Sigmoid colon (tissue), 7 donors: ENCODE data around the gene TPSB2. TPM values are rescaled to one million over a fixed set of nuclear protein-coding genes. Genes with fewer than 3 reads are reported as not detected.

ENCODE experiments used
- DNase-seq: peaks from one replicate; pipeline ENCODE4 v3.0.0-alpha.2; 2019
- H3K27ac ChIP-seq, 4 donors: fragments of 200-600 bp; sonication (generic); one replicate each; pipeline ENCODE4 v1.5.1; 2016 to 2019; ENCODE audit warnings: mild to moderate bottlenecking in 1 of 4
- H3K27me3 ChIP-seq, 3 donors: fragments of 200-600 bp; sonication (generic); one replicate each; pipeline ENCODE4 v1.5.1; 2019; ENCODE audit warnings: mild to moderate bottlenecking in 1 of 3
- H3K36me3 ChIP-seq, 4 donors: fragments of 200-600 bp; sonication (generic); one replicate each; pipeline ENCODE4 v1.5.1; 2016 to 2019
- H3K4me1 ChIP-seq, 4 donors: fragments of 200-600 bp; sonication (generic); one replicate each; pipeline ENCODE4 v1.5.1; 2017 to 2019
- H3K4me3 ChIP-seq, 4 donors: fragments of 200-600 bp; sonication (generic); one replicate each; pipeline ENCODE4 v1.5.1; 2017 to 2019; ENCODE audit warnings: mild to moderate bottlenecking in 2 of 4, moderate library complexity in 1 of 4
- H3K9me3 ChIP-seq, 4 donors: fragments of 200-600 bp in 3 of 4; sonication (generic) in 3 of 4; one replicate each; pipeline versions ENCODE4 v1.5.1 to v1.6.1; 2013 to 2019
- EP300 ChIP-seq, 4 donors: sonication (generic); formaldehyde crosslinking; IDR thresholded peaks; one replicate each; pipeline ENCODE4 v1.6.1; 2017; ENCODE audit warnings: antibody characterized with exemption in 4 of 4
- POLR2A ChIP-seq, 2 donors: fragments of 450-650 bp; IDR thresholded peaks; one replicate each; pipeline ENCODE4 v1.6.1; 2016; ENCODE audit warnings: antibody characterized with exemption in 2 of 2, mild to moderate bottlenecking in 2 of 2, moderate library complexity in 2 of 2
- POLR2AphosphoS5 ChIP-seq, 4 donors: sonication (generic); formaldehyde crosslinking; IDR thresholded peaks; one replicate each; pipeline ENCODE4 v1.6.1; 2017; ENCODE audit warnings: antibody characterized with exemption in 4 of 4
- WGBS, 2 donors: extraction: QIAGEN DNeasy Blood & Tissue Kit; methylation state at CpG; one replicate each; pipeline ENCODE4 v1.1.7; 2013; 5-methylcytosine and 5-hydroxymethylcytosine counted together
- intact Hi-C: fragments of 100-400 bp; cut with DNase I; formaldehyde crosslinking; loops from one replicate; pipeline ENCODE4 v1.15.1; 2023
- polyA plus RNA-seq, 3 donors: library from polyadenylated mRNA; stranded (reverse); fragments of 200-250 nt; gene quantifications; one replicate each; pipeline ENCODE4 v1.2.3, GENCODE V29; 2013
- total RNA-seq, 4 donors: library from RNA; depleted of rRNA; stranded (reverse); fragments of >200 nt; gene quantifications; one replicate each; pipeline ENCODE4 v1.1.0, GENCODE V29; 2016
- TF ChIP-seq, protein P1 (sequence below), 4 experiments: fragments of 450-650 bp in 3 of 4; fragments of 200-600 bp in 1 of 4; IDR thresholded peaks; one replicate each; pipeline ENCODE4 v1.5.1; 2016 to 2019; ENCODE audit warnings: antibody characterized with exemption in 4 of 4, mild to moderate bottlenecking in 3 of 4, moderate library complexity in 2 of 4
- donor health status: healthy with polysubstance abuse.
- donor health status: Bipolar disorder and iron deficiency.
- donor health status: healthy.

TPSB2 gene
- total and polyA plus RNA-seq, 7 donors = 7.9 to 182 (median 13.3) TPM

DNA sequence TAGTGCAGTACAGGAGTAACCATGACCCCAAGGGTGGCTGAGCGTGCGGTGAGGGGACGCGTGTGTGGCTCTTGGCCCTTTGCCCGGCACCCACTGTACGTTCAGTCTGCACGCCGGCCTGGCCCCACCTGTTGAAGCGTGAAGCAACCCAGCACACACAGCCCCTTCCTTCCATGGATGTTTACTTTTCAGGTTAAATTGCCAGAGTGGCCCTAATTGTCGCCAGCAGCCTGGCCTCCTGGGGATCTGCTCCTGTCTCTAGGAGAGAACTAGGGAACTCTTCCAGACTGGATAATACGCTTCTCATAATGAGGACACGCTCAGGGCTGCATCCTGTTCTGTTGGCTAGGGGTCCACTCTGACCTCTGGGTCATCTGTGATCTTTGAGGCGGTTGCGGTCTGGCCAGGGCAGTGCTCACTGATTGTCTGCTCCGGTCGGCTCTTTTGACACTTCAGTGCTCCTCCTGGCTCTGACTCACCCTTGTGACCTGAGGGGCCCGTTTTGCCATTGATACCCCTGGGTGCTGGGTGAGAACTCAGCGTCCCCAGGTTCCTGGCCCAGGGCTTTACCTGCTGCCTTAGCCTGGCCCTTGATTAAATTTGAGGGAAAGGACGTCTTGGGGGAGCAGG lies 32.6 kb downstream of the TPSB2 start:
- H3K4me3 ChIP-seq = no peak overlapping the region
- WGBS, 2 donors = 42 to 67% methylated on average over 19 of the region's 19 CpGs
- H3K36me3 ChIP-seq = peaks cover 11 to 48% (median 31%) of the 10 kb centered on the region in 4 donors
- peaks cover 0 to 31% (median 26%) of the 10 kb centered on the region in 4 donors for H3K4me1 ChIP-seq
- H3K27ac ChIP-seq = peak overlapping the region in 3 of 4 donors; percentile 57 to 90 (median 83)
- no peaks in the 10 kb centered on the region for H3K9me3 ChIP-seq
- intact Hi-C loops = no loop called here
- H3K27me3 ChIP-seq = no peaks in the 10 kb centered on the region
- no peak for DNase-seq
- TF ChIP-seq, protein P1, sequence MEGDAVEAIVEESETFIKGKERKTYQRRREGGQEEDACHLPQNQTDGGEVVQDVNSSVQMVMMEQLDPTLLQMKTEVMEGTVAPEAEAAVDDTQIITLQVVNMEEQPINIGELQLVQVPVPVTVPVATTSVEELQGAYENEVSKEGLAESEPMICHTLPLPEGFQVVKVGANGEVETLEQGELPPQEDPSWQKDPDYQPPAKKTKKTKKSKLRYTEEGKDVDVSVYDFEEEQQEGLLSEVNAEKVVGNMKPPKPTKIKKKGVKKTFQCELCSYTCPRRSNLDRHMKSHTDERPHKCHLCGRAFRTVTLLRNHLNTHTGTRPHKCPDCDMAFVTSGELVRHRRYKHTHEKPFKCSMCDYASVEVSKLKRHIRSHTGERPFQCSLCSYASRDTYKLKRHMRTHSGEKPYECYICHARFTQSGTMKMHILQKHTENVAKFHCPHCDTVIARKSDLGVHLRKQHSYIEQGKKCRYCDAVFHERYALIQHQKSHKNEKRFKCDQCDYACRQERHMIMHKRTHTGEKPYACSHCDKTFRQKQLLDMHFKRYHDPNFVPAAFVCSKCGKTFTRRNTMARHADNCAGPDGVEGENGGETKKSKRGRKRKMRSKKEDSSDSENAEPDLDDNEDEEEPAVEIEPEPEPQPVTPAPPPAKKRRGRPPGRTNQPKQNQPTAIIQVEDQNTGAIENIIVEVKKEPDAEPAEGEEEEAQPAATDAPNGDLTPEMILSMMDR (IDR thresholded peaks at IDR 0.05) = no peak
- TF ChIP-seq POLR2A (IDR thresholded peaks at IDR 0.05) = no peak
- no peak for TF ChIP-seq EP300 (IDR thresholded peaks at IDR 0.05)
- no peak for TF ChIP-seq POLR2AphosphoS5 (IDR thresholded peaks at IDR 0.05)

DNA sequence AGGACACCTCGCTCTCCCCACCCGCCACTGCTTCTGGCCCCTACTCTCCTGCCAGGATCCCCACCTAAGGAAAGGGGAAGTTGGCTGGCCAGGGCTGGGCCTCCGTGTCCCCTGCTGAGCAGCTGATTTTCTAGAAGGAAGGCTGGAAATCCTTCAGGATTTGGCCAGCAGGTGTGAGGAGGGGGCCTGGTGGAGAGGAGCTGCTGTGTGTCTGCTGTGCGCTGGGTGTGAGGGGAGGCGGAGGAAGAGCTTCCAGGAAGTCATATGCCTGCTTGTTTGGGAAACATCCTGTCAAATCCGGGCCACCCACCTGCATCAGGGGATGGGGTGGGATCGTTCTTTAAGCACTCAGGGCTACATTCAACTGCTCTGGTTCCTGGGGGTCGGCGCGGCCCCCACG lies 33.5 kb downstream of the TPSB2 start:
- DNase-seq = no peak
- WGBS, 2 donors = 62% methylated on average over 11 of the region's 11 CpGs
- no peaks in the 10 kb centered on the region for H3K27me3 ChIP-seq
- TF ChIP-seq POLR2A (IDR thresholded peaks at IDR 0.05) (no peak), EP300 (IDR thresholded peaks at IDR 0.05) (no peak), POLR2AphosphoS5 (IDR thresholded peaks at IDR 0.05) (no peak)
- TF ChIP-seq, protein P1 (IDR thresholded peaks at IDR 0.05) = no peak
- peak overlapping the region in 3 of 4 donors; percentile 57 to 90 (median 83) for H3K27ac ChIP-seq
- H3K4me3 ChIP-seq = no peak overlapping the region
- peaks cover 2 to 39% (median 23%) of the 10 kb centered on the region in 4 donors for H3K36me3 ChIP-seq
- H3K4me1 ChIP-seq = peaks cover 0 to 40% (median 34%) of the 10 kb centered on the region in 4 donors
- intact Hi-C loops = no loop called here
- H3K9me3 ChIP-seq = no peaks in the 10 kb centered on the region

DNA sequence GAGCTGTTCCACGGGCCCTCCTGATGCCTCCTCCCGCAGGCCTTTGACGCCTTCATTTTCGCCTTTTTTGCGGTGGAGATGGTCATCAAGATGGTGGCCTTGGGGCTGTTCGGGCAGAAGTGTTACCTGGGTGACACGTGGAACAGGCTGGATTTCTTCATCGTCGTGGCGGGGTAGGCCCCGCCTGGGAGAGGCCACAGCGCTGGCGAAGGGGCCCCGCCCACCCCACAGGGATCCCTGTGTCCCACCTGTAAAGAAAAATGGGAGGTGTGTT lies 34.7 kb downstream of the TPSB2 start:
- intact Hi-C loops = loop anchor here (2.0 kb wide), 1 partner anchor 45 kb away; no protein-coding TSS in a partner anchor
- H3K4me1 ChIP-seq = peaks cover 0 to 46% (median 43%) of the 10 kb centered on the region in 4 donors
- H3K4me3 ChIP-seq = no peak overlapping the region
- no peaks in the 10 kb centered on the region for H3K27me3 ChIP-seq
- H3K36me3 ChIP-seq = peaks cover 0 to 28% (median 11%) of the 10 kb centered on the region in 4 donors
- H3K9me3 ChIP-seq = no peaks in the 10 kb centered on the region
- peak overlapping the region in 3 of 4 donors; percentile 83 to 90 (median 87) for H3K27ac ChIP-seq
- WGBS, 2 donors = 69 to 73% methylated on average over 14 of the region's 14 CpGs
- no peak for DNase-seq
- TF ChIP-seq POLR2AphosphoS5 (IDR thresholded peaks at IDR 0.05) (no peak), POLR2A (IDR thresholded peaks at IDR 0.05) (no peak), EP300 (IDR thresholded peaks at IDR 0.05) (no peak)
- TF ChIP-seq, protein P1 (IDR thresholded peaks at IDR 0.05) = no peak

DNA sequence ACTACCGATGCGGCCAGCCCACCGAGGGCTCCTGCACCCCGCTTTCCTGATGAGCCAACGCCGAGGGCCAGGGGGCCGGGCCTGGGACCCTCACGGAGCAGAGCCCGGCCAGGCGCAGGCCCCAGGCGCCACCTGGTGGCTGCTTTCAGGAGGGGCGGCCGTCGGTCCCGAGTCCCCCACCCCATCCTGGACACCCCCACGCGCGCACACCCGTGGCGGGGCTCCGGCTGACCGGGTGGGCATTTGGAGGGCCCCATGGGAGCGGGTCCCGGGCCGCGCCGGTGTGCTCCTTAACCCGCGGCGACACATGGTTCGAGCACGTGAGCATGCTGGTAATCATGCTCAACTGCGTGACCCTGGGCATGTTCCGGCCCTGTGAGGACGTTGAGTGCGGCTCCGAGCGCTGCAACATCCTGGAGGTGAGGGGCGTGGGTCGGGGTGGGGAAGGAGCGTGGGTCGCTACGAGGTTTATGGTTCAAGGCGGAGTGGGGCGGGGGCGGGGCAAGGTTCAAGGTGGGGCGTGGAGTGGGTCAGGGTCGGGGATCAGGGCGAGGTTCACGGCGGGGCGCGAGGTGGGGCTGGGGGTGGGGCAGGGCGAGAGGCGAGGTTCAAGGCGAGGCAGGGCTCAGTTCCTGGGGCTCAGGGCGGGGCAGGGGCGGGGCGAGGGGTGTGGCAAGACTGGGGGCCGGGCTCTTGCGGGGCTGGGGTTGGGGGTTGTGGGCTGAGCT lies 35.2 kb downstream of the TPSB2 start:
- Histone ChIP-seq H3K36me3 (peaks cover 0 to 23% (median 7%) of the 10 kb centered on the region in 4 donors), H3K9me3 (no peaks in the 10 kb centered on the region), H3K27ac (peak overlapping the region; percentile 79 to 90 (median 85)), H3K4me1 (peaks cover 0 to 51% (median 48%) of the 10 kb centered on the region in 4 donors), H3K4me3 (no peak overlapping the region), H3K27me3 (no peaks in the 10 kb centered on the region)
- 20 to 34% methylated on average over 61 of the region's 61 CpGs for WGBS, 2 donors
- DNase-seq = no peak
- intact Hi-C loops = loop anchor here (1.0 to 2.0 kb wide), 2 partner anchors 44 to 89 kb away; no protein-coding TSS in a partner anchor
- TF ChIP-seq, protein P1 (IDR thresholded peaks at IDR 0.05) = peak; percentile 75 to 92 (median 82)
- TF ChIP-seq POLR2A (IDR thresholded peaks at IDR 0.05) = no peak
